CD8-positive, alpha-beta memory T cell (primary cell): ENCODE data around the gene SPATA6. TPM values are rescaled to one million over a fixed set of nuclear protein-coding genes. Genes with fewer than 3 reads are reported as not detected.
"Not testable (repeated sequence)": the region's sequence is repeated elsewhere in the genome, so short reads cannot be mapped to it uniquely, and the experiment has no call there.

ENCODE experiments used
- CTCF ChIA-PET: fragments of 350-600 bp; sonication (Branson Sonifier 250); formaldehyde crosslinking; loops from one replicate; lab custom pipeline; 2021; ENCODE audit warnings: antibody characterized with exemption; lab: Charles Lee
- POLR2A ChIA-PET: fragments of 350-600 bp; sonication (Branson Sonifier 250); formaldehyde crosslinking; loops from one replicate; lab custom pipeline; 2021; ENCODE audit warnings: antibody characterized with exemption; lab: Charles Lee
- DNase-seq, 5 donors: peaks; one replicate each; pipeline versions ENCODE4 v3.0.0 to v3.0.0-alpha.2; 2020 to 2022; ENCODE audit warnings: mixed read lengths in 1 of 5
- H3K27ac ChIP-seq: one replicate; pipeline ENCODE4 v1.7.0; 2013; ENCODE audit warnings: low read depth, mild to moderate bottlenecking, low read length, moderate library complexity
- H3K27me3 ChIP-seq: 2 replicates; pipeline ENCODE4 v1.7.0; 2013; ENCODE audit warnings: low read length, mild to moderate bottlenecking; ENCODE audit not compliant: insufficient read depth, poor library complexity, severe bottlenecking
- H3K36me3 ChIP-seq: 2 replicates; pipeline ENCODE4 v1.7.0; 2013; ENCODE audit warnings: mild to moderate bottlenecking, low read length, moderate library complexity; ENCODE audit not compliant: insufficient read depth
- H3K4me1 ChIP-seq: 2 replicates; pipeline ENCODE4 v1.7.0; 2013; ENCODE audit warnings: mild to moderate bottlenecking, low read length, moderate library complexity; ENCODE audit not compliant: insufficient read depth
- H3K4me3 ChIP-seq: 2 replicates; pipeline ENCODE4 v1.7.0; 2013; ENCODE audit warnings: mild to moderate bottlenecking, low read length
- H3K9me3 ChIP-seq: 2 replicates; pipeline ENCODE4 v1.7.0; 2013; ENCODE audit warnings: mild to moderate bottlenecking, low read length
- H3K27ac Mint-ChIP-seq, 8 donors: one replicate each; pipeline ENCODE4 v1.8.0; 2020 to 2021; ENCODE audit warnings: mixed read lengths in 8 of 8, mild to moderate bottlenecking in 6 of 8, inconsistent platforms in 3 of 8, moderate library complexity in 3 of 8
- H3K27me3 Mint-ChIP-seq, 2 donors: one replicate each; pipeline ENCODE4 v1.8.0; 2020 to 2021; ENCODE audit warnings: mixed read lengths in 2 of 2, mild to moderate bottlenecking in 1 of 2, moderate library complexity in 1 of 2
- H3K36me3 Mint-ChIP-seq, 3 donors: one replicate each; pipeline ENCODE4 v1.8.0; 2020 to 2021; ENCODE audit warnings: mixed read lengths in 3 of 3, inconsistent platforms in 1 of 3, mild to moderate bottlenecking in 1 of 3
- H3K4me1 Mint-ChIP-seq, 3 donors: one replicate each; pipeline ENCODE4 v1.8.0; 2020 to 2021; ENCODE audit warnings: mixed read lengths in 3 of 3, inconsistent platforms in 1 of 3, mild to moderate bottlenecking in 1 of 3
- H3K4me3 Mint-ChIP-seq, 7 donors: one replicate each; pipeline ENCODE4 v1.8.0; 2020 to 2021; ENCODE audit warnings: mixed read lengths in 7 of 7, mild to moderate bottlenecking in 6 of 7, moderate library complexity in 4 of 7, inconsistent platforms in 2 of 7
- H3K9me3 Mint-ChIP-seq, 5 donors: one replicate each; pipeline ENCODE4 v1.8.0; 2020 to 2022; ENCODE audit warnings: mixed read lengths in 5 of 5, mild to moderate bottlenecking in 3 of 5, moderate library complexity in 2 of 5, inconsistent platforms in 1 of 5
- polyA plus RNA-seq: library from polyadenylated mRNA; unstranded; fragments of 300-500 nt; fragmentation: Illumina TruSeq; gene quantifications from one replicate; pipeline ENCODE4 v1.2.3, GENCODE V29; 2021
- total RNA-seq, 2 experiments: library from RNA; stranded (reverse); gene quantifications; one replicate each; pipeline ENCODE4 v1.2.3, GENCODE V29; 2021

The SPATA6 gene
- total and polyA plus RNA-seq, 3 experiments from 2014 or later = 0.35 to 1.6 (median 0.72) TPM

GRCh38 chr1:48444186-48444585 is 27.8 kb downstream of the SPATA6 start:
- H3K27ac Mint-ChIP-seq, H3K4me1 Mint-ChIP-seq, H3K27me3 ChIP-seq, H3K4me3 ChIP-seq, H3K36me3 Mint-ChIP-seq, H3K4me1 ChIP-seq, H3K36me3 ChIP-seq, H3K4me3 Mint-ChIP-seq, CTCF ChIA-PET, H3K27ac ChIP-seq, POLR2A ChIA-PET, H3K27me3 Mint-ChIP-seq, DNase-seq, H3K9me3 ChIP-seq: not testable (repeated sequence)
- H3K9me3 Mint-ChIP-seq = peaks cover 2 to 14% (median 11%) of the 10 kb centered on the region in 5 donors

GRCh38 chr1:48442864-48443619 is 29.0 kb downstream of the SPATA6 start:
- Histone ChIP-seq H3K27me3 (no peaks in the 10 kb centered on the region), H3K4me1 (no peaks in the 10 kb centered on the region), H3K4me3 (no peak overlapping the region), H3K27ac (no peak overlapping the region), H3K9me3 (no peaks in the 10 kb centered on the region), H3K36me3 (no peaks in the 10 kb centered on the region)
- Mint-ChIP-seq H3K36me3 (no peaks in the 10 kb centered on the region), H3K4me1 (no peaks in the 10 kb centered on the region), H3K4me3 (no peak overlapping the region), H3K27ac (no peak overlapping the region), H3K9me3 (peaks cover 4 to 15% (median 13%) of the 10 kb centered on the region in 5 donors), H3K27me3 (no peaks in the 10 kb centered on the region)
- ChIA-PET POLR2A (no interaction called here), CTCF (no interaction called here)
- no peak for DNase-seq

- peaks cover 4 to 14% (median 13%) of the 10 kb centered on the region in 5 donors for H3K9me3 Mint-ChIP-seq
- H3K27ac ChIP-seq, H3K4me1 ChIP-seq, H3K27me3 ChIP-seq, H3K27ac Mint-ChIP-seq, DNase-seq, H3K4me3 ChIP-seq, H3K4me1 Mint-ChIP-seq, H3K9me3 ChIP-seq, CTCF ChIA-PET, H3K36me3 ChIP-seq, POLR2A ChIA-PET, H3K4me3 Mint-ChIP-seq, H3K27me3 Mint-ChIP-seq, H3K36me3 Mint-ChIP-seq: not testable (repeated sequence)
Measured at GRCh38 chr1:48440786-48441185, 31.2 kb downstream of the SPATA6 start.

GRCh38 chr1:48439380-48439779 is 32.6 kb downstream of the SPATA6 start:
- no peaks in the 10 kb centered on the region for H3K36me3 Mint-ChIP-seq
- Histone ChIP-seq H3K27me3 (no peaks in the 10 kb centered on the region), H3K36me3 (no peaks in the 10 kb centered on the region), H3K4me3 (no peak overlapping the region), H3K27ac (no peak overlapping the region), H3K9me3 (no peaks in the 10 kb centered on the region), H3K4me1 (no peaks in the 10 kb centered on the region)
- ChIA-PET CTCF (no interaction called here), POLR2A (no interaction called here)
- H3K27ac Mint-ChIP-seq = no peak overlapping the region
- H3K9me3 Mint-ChIP-seq = peaks cover 2 to 14% (median 12%) of the 10 kb centered on the region in 5 donors
- no peaks in the 10 kb centered on the region for H3K27me3 Mint-ChIP-seq
- no peak overlapping the region for H3K4me3 Mint-ChIP-seq
- DNase-seq = no peak
- no peaks in the 10 kb centered on the region for H3K4me1 Mint-ChIP-seq

- H3K9me3 Mint-ChIP-seq, H3K36me3 ChIP-seq, POLR2A ChIA-PET, H3K4me1 Mint-ChIP-seq, H3K4me1 ChIP-seq, H3K27me3 ChIP-seq, H3K4me3 ChIP-seq, H3K9me3 ChIP-seq, DNase-seq, H3K36me3 Mint-ChIP-seq, CTCF ChIA-PET, H3K4me3 Mint-ChIP-seq, H3K27ac Mint-ChIP-seq, H3K27me3 Mint-ChIP-seq, H3K27ac ChIP-seq: not testable (repeated sequence)
Measured at GRCh38 chr1:48437379-48437778, 34.6 kb downstream of the SPATA6 start.

GRCh38 chr1:48435312-48436002 is 36.5 kb downstream of the SPATA6 start:
- H3K9me3 Mint-ChIP-seq, H3K4me3 ChIP-seq, H3K36me3 ChIP-seq, H3K4me1 ChIP-seq, H3K4me3 Mint-ChIP-seq, H3K27me3 ChIP-seq, H3K4me1 Mint-ChIP-seq, H3K9me3 ChIP-seq, CTCF ChIA-PET, H3K27ac ChIP-seq, H3K27me3 Mint-ChIP-seq, POLR2A ChIA-PET, H3K27ac Mint-ChIP-seq, DNase-seq, H3K36me3 Mint-ChIP-seq: not testable (repeated sequence)

GRCh38 chr1:48430832-48431231 is 41.2 kb downstream of the SPATA6 start:
- H3K27me3 Mint-ChIP-seq = peaks cover 0 to 4% of the 10 kb centered on the region in 2 donors
- CTCF ChIA-PET = no interaction called here

GRCh38 chr1:48422009-48422408 is 50.0 kb downstream of the SPATA6 start:
- Histone ChIP-seq H3K4me3 (no peak overlapping the region), H3K4me1 (no peaks in the 10 kb centered on the region), H3K27me3 (no peaks in the 10 kb centered on the region), H3K36me3 (no peaks in the 10 kb centered on the region), H3K9me3 (no peaks in the 10 kb centered on the region), H3K27ac (no peak overlapping the region)
- no peak for DNase-seq
- no peaks in the 10 kb centered on the region for H3K4me1 Mint-ChIP-seq
- no peak overlapping the region for H3K27ac Mint-ChIP-seq
- no peaks in the 10 kb centered on the region for H3K36me3 Mint-ChIP-seq
- POLR2A ChIA-PET = no interaction called here
- H3K27me3 Mint-ChIP-seq = peaks cover 4% of the 10 kb centered on the region in 2 donors
- H3K9me3 Mint-ChIP-seq = no peaks in the 10 kb centered on the region
- CTCF ChIA-PET = no interaction called here
- H3K4me3 Mint-ChIP-seq = no peak overlapping the region

More at GRCh38 chr1:48430832-48431231, 41.2 kb downstream of the SPATA6 start:
- H3K36me3 Mint-ChIP-seq = no peaks in the 10 kb centered on the region
- peaks cover 0 to 2% (median 0%) of the 10 kb centered on the region in 5 donors for H3K9me3 Mint-ChIP-seq
- no peaks in the 10 kb centered on the region for H3K36me3 ChIP-seq
- H3K27me3 ChIP-seq = no peaks in the 10 kb centered on the region
- POLR2A ChIA-PET = no interaction called here
- no peak overlapping the region for H3K4me3 ChIP-seq
- no peak for DNase-seq
- H3K4me1 ChIP-seq = no peaks in the 10 kb centered on the region
- no peaks in the 10 kb centered on the region for H3K4me1 Mint-ChIP-seq
- H3K4me3 Mint-ChIP-seq = no peak overlapping the region
- no peak overlapping the region for H3K27ac ChIP-seq
- H3K27ac Mint-ChIP-seq = no peak overlapping the region
- H3K9me3 ChIP-seq = no peaks in the 10 kb centered on the region
